Fibroblast of villous mesenchyme (primary cell): Measurements from ENCODE around the gene PCNP. TPM values are rescaled to one million over a fixed set of nuclear protein-coding genes. Genes with fewer than 3 reads are reported as not detected.
A peak's percentile ranks its signal among the peaks of the same experiment; 100 is the strongest.

Experiments
- DNase-seq: peaks from one replicate; pipeline ENCODE4 v3.0.0-alpha.2; 2010; ENCODE audit warnings: low read depth
- H3K4me3 ChIP-seq: 2 replicates; pipeline ENCODE4 v1.5.1; 2011; ENCODE audit warnings: low read depth, mild to moderate bottlenecking, low read length
- CTCF ChIP-seq: IDR thresholded peaks from 2 replicates; pipeline ENCODE4 v1.5.1; 2012; ENCODE audit warnings: low read depth, mild to moderate bottlenecking, low read length; ENCODE audit not compliant: insufficient read depth
- total RNA-seq: library from RNA; depleted of rRNA; stranded (reverse); fragments of >200 nt; gene quantifications from 2 replicates; pipeline ENCODE4 v1.2.3, GENCODE V29; 2012

PCNP gene
- total RNA-seq, 1 donor, result 124 TPM

- DNase-seq, result no peak
- TF ChIP-seq CTCF, result no peak
- H3K4me3 ChIP-seq, result no peak overlapping the region
Observed at GRCh38 chr3:101633186-101633585, 59.2 kb downstream of the PCNP start.

GRCh38 chr3:101634591-101635196 lies 60.7 kb downstream of the PCNP start:
- DNase-seq, result no peak
- no peak overlapping the region for H3K4me3 ChIP-seq
- no peak for TF ChIP-seq CTCF

DNA sequence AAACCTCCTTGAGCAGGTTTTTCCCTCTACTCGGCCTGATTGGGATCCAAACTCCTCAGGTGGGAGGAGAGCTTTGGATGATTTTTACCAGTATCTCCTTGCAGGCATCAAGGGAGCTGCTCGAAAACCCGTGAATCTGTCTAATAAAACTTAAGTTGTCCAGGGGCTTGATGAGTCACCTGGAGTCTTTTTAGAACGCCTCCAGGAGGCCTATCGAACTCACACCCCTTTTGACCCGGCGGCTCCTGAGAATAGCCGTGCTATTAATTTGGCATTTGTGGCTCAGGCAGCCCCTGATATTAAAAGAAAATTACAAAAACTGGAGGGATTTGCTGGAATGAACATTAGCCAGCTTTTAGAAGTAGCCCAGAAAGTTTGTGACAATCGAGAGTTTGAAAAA lies 61.4 kb downstream of the PCNP start:
- DNase-seq, result peak; percentile 61
- no peak overlapping the region for H3K4me3 ChIP-seq
- no peak for TF ChIP-seq CTCF

DNA sequence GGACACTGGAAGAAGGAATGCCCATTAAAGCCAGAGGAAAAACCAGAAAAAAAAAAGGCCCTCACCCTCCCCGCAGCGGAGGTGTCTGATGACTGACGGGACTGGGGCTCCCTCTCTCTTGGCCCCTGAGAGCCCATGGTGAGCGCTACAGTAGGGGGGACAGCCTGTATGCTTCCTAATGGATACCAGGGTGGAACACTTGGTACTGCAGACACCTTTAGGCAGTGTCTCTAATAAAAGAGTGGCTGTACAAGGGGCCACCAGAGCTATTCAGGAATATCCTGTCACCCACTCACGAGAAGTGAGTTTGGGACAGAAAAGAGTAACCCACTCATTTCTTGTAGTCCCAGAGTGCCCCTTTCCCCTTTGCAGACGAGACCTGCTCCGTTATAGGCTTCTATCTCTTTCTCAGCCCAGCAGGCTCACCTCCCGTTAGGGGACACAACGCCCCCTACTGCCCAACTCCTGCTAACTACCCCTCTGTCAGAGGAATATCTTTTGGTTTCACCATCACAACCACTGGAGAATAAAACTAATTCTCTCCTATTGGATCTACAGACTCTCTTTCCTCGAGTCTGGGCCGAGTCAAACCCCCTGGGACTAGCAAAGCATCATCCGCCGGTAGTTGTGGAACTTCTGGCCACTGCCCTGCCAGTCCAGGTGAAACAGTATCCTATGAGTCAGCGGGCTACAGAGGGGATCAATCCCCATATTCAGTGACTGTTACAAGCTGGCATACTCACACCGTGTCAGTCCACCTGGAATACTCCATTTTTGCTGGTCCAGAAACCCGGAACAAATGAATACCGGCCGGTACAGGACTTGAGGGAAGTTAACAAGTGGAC lies 62.2 kb downstream of the PCNP start:
- peak; percentile 79 for TF ChIP-seq CTCF
- peak; percentile 53 for DNase-seq
- peak overlapping the region; percentile 12 for H3K4me3 ChIP-seq

DNA sequence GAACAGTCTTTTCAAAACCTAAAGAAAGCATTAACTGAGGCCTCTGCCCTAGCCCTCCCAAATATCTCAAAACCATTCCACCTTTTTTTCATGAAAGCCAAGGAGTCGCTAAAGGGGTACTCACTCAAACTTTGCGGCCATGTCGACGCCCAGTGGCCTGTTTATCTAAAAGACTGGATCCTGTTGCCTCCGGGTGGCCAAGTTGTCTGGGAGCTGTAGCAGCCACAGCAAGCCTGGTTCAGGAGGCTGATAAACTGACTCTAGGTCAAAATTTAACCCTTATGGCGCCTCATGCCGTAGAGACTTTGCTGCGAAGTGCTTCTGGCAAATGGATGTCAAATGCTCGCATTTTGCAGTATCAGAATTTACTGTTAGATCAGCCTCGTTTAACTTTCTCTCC lies 63.5 kb downstream of the PCNP start:
- H3K4me3 ChIP-seq, result no peak overlapping the region
- no peak for DNase-seq
- TF ChIP-seq CTCF, result no peak

GRCh38 chr3:101638261-101638745 lies 64.3 kb downstream of the PCNP start:
- TF ChIP-seq CTCF, result no peak
- peak; percentile 13 for DNase-seq
- H3K4me3 ChIP-seq, result no peak overlapping the region
